CD4-positive, alpha-beta T cell treated with Interleukin-12 subunit alpha and Interleukin-12 subunit beta, for 1 hour (primary cell): Measurements from ENCODE around the gene RBBP5.

Experiments
- DNase-seq: peaks from one replicate; pipeline ENCODE4 v3.0.0-alpha.2; 2020

RBBP5 gene

DNA sequence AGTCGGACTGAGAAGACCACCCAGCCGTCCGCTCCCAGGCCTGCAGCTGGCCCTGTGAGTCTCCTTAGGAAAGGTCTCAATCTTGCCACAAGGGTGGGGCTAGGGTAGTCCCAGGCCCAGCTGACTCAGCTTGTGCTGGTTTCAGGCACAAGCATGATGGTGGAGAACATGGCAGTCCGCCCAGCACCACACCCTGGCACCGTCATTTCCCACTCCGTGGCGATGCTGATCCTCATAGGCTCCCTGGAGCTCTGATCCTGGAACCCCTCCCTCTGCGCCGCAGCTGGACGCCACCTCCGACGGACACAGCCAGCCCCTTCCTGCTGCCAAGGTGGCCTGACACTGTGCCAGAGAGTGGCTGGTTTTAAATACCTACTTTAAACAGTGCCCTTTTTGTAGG lies 48.3 kb downstream of the RBBP5 start:
- no peak for DNase-seq

- no peak for DNase-seq
Observed at GRCh38 chr1:205072881-205073280, 48.9 kb downstream of the RBBP5 start.

DNA sequence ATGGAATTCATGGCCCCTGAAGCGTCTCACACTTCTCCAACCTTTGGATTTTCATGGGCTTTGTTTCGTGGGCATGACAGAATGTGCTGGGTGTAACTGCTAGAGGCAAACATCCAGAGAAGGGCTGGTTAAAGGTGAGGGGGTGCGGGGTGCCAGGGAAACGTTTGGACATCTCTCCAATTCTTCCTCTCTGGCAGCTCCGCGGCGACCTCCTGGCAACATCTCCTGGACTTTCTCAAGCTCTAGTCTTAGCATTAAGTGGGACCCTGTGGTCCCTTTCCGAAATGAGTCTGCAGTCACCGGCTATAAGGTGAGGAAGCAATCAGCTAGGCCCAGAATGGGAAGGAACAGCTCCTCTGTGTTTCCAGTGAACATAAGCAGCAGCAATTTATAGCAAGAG lies 49.5 kb downstream of the RBBP5 start:
- DNase-seq = no peak

DNA sequence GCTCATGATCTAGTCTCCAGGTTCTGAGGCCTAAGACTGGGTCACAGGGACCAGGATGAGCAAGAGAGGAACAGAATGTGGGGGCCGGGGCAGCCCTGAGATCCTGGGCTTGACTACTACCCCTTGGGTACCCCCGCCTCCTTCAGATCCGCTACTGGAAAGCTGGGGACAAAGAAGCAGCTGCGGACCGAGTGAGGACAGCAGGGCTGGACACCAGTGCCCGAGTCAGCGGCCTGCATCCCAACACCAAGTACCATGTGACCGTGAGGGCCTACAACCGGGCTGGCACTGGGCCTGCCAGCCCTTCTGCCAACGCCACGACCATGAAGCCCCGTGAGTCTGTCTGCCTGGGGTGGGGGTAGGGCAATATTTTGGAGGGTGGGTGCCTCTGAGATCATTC lies 50.0 kb downstream of the RBBP5 start:
- DNase-seq = no peak

DNA sequence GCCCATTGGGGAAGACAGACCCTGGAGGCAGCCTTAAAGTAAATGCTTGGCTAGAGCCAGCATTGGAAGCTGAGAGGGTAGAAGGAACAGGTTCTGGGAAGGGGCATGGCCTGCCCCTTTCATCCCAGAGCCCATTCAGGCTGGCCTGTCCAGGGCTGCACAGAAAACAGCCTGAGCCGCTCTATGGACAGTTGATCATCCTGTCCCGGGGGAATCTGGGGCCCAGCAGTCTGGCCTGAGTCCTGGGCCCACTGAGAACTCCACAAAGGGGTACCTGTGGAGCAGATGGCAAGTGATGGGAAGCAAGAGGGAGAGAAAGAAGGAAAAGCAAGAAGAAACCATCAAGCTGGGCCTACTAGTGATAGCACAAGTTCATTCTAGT lies 50.8 kb downstream of the RBBP5 start:
- DNase-seq = no peak

GRCh38 chr1:205069371-205070125 lies 52.2 kb downstream of the RBBP5 start:
- no peak for DNase-seq

DNA sequence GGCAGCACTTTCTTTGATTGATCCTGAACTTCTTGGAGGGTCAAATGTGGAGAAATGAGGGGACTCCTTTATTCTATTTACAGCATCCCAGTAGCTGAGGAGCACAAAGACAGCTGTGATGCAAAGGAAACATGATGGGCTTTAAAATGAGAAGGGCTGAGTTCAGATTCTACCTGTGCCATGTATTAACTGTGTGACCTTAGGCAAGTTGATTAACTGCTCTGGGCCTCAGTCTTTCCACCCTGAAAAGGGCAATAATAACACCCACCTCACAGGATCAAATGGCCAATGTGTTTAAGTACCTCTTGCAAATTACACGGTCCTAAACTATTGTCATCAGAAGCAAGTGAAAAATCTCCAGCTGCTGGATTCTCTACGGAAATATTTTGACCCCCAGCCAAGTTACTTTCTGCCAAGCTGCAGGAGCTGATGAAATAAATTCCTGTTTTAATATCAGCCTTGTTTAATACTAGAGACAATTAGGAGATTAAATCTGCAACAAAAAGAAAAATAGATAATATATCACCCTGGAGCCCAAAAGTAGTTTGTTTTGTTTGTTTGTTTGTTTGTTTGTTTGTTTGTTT lies 53.2 kb downstream of the RBBP5 start:
- DNase-seq = no peak

DNA sequence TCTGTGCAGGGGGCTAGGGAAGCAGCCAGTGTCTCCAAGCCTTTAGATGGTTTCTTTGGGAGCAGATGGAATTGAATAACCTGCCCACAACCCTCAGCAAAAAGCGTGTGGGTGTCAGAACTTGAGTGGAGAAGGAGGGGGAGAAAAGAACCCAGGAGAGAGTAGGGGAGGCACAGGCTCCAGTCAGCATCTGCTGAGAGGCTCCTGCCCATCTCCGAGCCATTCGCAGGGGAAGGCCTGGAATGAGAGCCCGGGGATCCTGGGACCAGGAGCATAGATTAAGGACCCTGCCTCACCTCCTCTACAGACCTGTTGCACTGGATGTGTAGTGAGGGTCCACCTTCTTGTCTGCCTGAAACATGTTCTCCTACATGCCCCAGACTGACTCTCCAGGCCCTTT lies 53.8 kb downstream of the RBBP5 start:
- DNase-seq = no peak

- no peak for DNase-seq
Observed at GRCh38 chr1:205067031-205067430, 54.7 kb downstream of the RBBP5 start.

DNA sequence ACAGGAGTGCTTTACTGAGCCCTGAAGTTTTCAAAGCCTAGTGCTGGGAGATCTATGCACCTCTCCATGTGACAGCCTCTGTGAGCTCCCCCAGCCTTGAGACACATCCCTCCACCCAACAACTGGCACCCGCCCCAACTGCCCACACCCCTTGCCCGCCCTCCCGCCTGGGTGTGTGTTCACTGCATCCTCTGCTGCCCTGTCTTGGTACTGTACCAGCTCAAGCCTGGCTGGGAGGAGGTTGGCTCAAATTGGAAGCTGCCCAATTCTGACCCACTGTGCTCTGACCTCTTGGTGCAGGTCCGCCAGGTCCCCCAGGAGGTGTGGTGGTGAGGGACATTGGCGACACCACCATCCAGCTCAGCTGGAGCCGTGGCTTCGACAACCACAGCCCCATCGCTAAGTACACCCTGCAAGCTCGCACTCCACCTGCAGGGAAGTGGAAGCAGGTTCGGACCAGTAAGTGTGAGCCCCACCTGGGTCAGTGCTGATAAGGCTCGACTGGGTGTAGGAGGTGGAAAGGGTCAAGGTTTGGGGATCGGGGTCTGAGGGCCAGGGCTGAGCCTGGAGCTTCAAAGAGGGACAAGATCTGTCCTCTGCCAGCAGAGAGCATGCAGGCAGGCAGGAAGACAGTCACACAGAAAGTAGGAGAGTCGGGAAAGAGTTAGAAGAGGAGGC lies 55.5 kb downstream of the RBBP5 start:
- DNase-seq = no peak

DNA sequence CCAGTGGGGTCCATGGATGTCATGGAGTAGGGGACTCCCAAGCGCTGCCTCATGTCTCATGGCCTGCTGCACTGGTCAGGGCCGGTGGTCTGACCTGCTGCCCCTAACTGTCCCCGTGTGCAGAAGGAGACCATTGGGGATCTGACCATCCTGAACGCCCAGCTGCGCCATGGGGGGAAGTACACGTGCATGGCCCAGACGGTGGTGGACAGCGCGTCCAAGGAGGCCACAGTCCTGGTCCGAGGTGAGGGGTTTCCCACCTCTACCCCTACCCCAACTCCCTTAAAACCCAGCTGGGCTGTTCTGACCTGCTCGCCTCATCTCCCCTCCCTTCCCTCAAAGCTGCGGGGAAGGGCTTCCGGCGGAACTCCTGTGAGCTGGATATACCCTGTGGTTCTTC lies 56.1 kb downstream of the RBBP5 start:
- DNase-seq = no peak

DNA sequence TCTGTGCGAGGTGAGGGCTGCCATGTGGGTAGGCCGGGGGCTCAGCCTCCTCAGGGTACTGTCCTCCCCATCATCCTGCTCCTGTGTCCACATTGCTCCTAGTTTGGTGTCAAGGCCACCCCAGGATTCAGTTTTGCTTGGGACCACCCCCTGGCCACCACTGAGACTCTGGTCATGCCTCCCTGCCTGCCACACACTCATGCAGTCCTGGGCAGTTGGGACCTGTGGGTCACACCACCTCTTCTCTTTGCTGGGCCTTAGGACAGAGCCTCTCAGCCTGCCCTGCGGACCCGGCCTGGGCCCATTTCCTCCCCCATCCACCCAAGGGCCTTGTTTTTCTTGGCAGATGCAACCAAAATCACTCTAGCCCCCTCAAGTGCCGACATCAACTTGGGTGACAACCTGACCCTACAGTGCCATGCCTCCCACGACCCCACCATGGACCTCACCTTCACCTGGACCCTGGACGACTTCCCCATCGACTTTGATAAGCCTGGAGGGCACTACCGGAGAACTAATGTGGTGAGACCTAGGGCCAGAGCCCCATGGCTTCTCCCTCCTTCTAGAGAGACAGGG lies 56.9 kb downstream of the RBBP5 start:
- no peak for DNase-seq

- no peak for DNase-seq
Observed at GRCh38 chr1:205064301-205064700, 57.5 kb downstream of the RBBP5 start.

GRCh38 chr1:205062895-205063294 lies 58.9 kb downstream of the RBBP5 start:
- no peak for DNase-seq

- no peak for DNase-seq
Observed at GRCh38 chr1:205062319-205062718, 59.5 kb downstream of the RBBP5 start.

DNA sequence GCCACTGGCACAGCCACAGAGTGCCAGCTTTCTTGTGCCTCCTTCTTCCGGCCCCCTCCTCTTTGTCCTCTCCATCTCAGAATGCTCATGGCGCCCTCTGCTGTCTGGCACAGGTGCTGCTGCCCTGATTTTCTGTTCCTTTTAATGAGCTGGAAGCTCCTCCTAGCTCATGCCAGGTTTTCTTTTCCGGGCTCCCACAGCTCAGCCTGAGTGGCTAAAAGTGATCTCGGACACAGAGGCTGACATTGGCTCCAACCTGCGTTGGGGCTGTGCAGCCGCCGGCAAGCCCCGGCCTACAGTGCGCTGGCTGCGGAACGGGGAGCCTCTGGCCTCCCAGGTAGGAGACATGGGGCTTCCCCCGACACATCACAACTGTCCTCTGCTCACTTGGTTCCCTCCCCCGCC lies 60.1 kb downstream of the RBBP5 start:
- DNase-seq = peak; percentile 64

DNA sequence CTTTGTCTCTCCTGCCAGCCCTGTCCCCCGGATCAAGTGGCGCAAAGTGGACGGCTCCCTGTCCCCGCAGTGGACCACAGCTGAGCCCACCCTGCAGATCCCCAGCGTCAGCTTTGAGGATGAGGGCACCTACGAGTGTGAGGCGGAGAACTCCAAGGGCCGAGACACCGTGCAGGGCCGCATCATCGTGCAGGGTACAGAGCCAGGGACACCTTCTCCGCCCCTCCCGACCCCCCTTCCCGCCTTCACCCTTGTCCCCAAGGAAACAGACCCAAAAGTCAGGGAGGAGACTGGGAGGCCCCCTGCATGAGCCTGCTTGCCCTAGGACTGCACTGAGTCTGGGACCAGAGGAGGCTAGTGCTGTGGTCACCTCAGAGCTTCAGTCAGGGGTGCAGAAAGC lies 60.6 kb downstream of the RBBP5 start:
- no peak for DNase-seq

DNA sequence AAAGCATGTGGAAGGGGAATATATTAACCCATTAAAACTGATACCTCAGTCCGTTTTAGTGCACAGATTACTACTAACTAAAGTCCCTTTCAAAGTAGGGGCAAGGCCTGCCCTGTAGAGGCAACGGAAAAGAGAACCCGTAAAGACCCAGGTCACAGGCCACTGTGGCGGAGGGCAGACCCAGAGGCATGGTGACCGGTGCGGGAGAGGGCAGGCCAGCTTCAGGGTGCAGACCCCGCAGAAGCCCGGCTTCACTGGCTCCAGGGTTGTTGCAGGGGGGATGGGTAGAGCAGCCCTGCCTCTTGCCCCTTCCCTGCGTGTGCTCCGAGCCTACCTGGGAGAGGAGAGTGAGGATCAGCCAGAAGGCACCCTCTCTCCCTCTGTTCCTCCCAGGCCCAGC lies 61.0 kb downstream of the RBBP5 start:
- DNase-seq = no peak

DNA sequence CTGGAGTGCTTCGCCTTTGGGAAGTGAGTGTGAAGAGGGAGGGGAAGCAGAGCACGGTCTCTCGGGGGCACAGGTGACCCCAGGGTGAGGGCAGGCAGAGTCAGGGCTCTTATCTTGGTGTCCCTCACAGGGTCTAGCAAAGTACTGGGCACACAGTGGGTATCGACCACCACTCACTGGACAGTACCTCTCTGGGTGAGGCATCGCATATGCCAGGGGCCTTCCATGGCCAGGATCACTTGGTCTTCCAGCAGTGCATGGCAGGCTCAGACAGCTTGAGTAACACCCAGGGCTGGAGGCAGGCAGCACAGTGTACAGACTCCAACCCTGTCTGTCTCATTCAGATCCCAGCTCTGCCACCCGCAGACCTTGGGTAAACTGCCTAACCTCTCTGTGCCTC lies 62.1 kb downstream of the RBBP5 start:
- no peak for DNase-seq

DNA sequence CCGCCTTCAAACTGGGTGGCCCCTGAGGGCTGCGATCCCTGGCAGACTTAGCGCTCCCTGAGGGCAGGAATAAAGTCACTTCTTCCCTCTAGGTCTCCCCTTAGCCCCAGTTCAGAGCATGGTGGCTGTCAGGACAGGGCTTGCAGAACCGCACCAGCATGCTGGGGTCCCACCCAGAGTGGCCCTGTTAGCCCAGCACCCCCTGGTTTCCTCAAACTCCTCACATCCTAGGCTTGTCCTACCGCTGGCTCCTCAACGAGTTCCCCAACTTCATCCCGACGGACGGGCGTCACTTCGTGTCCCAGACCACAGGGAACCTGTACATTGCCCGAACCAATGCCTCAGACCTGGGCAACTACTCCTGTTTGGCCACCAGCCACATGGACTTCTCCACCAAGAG lies 62.9 kb downstream of the RBBP5 start:
- DNase-seq = no peak

- DNase-seq = no peak
Observed at GRCh38 chr1:205057808-205058575, 63.8 kb downstream of the RBBP5 start.

DNA sequence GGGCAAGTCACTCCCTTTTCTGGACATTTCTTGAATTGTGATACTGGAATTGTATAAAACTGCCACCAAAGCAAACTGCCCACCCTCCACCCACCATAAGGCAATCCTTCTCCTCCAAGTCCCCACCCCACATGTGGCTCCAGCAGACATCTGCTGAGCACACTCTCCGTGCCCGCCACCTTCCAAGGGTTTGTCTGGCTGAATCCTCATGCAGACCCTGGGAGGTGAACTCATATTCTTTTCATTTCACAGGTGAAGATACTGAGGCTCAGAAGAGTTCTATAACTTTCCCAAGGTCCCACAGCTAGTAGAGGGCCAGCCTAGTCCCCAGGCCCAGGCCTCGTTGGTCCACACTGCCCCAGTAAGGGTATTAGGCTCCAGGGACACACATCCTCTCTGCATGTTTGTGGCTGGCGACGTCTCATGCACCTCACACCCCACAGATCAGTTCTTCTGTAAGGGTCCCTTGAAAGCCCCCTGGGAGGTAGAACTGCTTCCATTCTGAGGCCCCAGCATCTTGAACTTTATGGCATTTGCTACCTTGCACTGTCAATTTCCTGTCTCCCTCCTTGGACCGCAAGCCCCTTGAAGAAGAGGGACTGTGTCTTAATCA lies 64.7 kb downstream of the RBBP5 start:
- DNase-seq = no peak

- no peak for DNase-seq
Observed at GRCh38 chr1:205056188-205056611, 65.6 kb downstream of the RBBP5 start.
